Adipose tissue (tissue), 3 donors: ENCODE measurements around the gene SPRR2B. TPM values are rescaled to one million over a fixed set of nuclear protein-coding genes. Genes with fewer than 3 reads are reported as not detected.
"Not testable (repeated sequence)": the region's sequence is repeated elsewhere in the genome, so short reads cannot be mapped to it uniquely, and the experiment has no call there.

ENCODE experiments used
- H3K27ac ChIP-seq: one replicate; pipeline ENCODE4 v1.5.1; 2013; ENCODE audit warnings: low read depth, low read length
- WGBS, 3 donors: extraction: QIAGEN DNeasy Blood & Tissue Kit; methylation state at CpG; one replicate each; pipeline ENCODE4 v1.1.7; 2013; 5-methylcytosine and 5-hydroxymethylcytosine counted together
- polyA plus RNA-seq, 3 donors: library from polyadenylated mRNA; stranded (reverse); fragments of 200-250 nt; gene quantifications; one replicate each; pipeline ENCODE4 v1.2.3, GENCODE V29; 2013
- donor health status: healthy with polysubstance abuse.
- donor health status: Bipolar disorder and iron deficiency.
- donor health status: healthy.

Gene SPRR2B
- 1 to 10 TPM in 1 of 3 donors, not detected in 2; 1.1 TPM for polyA plus RNA-seq

DNA sequence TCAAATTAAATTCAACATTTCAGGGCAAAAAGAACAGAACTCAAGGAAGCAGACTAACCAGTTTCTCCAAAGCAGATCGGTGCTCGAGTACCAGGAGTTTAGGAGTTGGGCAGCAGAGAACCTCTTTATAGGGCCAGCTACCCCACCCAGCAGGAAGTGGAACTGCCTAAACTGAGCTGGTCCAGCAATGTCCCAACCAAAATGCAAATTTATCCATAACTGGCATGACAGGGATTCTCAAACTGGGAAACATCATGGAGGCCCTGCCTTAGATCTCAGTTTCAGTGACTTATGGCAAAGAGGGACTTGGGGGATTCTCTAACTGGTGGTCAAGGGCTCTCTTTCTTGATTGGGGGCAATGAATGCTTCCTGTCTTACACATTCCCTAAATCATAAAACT is at the start of gene SPRR2B:
Gene SPRR2B (minus strand): TSS at position 101 of the 400 bp plus-strand sequence. CDS start 772 bp downstream, outside the sequence.
- no peak within 1 kb of the TSS for H3K27ac ChIP-seq
- WGBS, 3 donors, result 40 to 88% (median 68%) methylated on average over 2 of the region's 2 CpGs

- H3K27ac ChIP-seq, result no peak overlapping the region
Measured at GRCh38 chr1:153120945-153121344, 49.5 kb upstream of the SPRR2B start.

- H3K27ac ChIP-seq, result no peak overlapping the region
- 24 to 55% (median 42%) methylated on average over 3 of the region's 3 CpGs for WGBS, 3 donors
Measured at GRCh38 chr1:153119491-153119971, 48.1 kb upstream of the SPRR2B start.

GRCh38 chr1:153115264-153115663 is 43.9 kb upstream of the SPRR2B start:
- not testable (repeated sequence) for H3K27ac ChIP-seq

GRCh38 chr1:153113416-153113815 is 42.0 kb upstream of the SPRR2B start, which contains the start of gene SPRR2F:
TSS of gene SPRR2F (minus strand) at chr1:153113516. CDS start at chr1:153112733, 783 bp downstream.
- 75 to 89% (median 85%) methylated on average over 3 of the region's 3 CpGs for WGBS, 3 donors
- no peak within 1 kb of the TSS for H3K27ac ChIP-seq

- H3K27ac ChIP-seq, result not testable (repeated sequence)
- WGBS, 3 donors, result 63 to 69% (median 63%) methylated on average over 5 of the region's 5 CpGs
Measured at GRCh38 chr1:153112454-153112853, 41.0 kb upstream of the SPRR2B start.

GRCh38 chr1:153100245-153100644 is 28.8 kb upstream of the SPRR2B start:
- H3K27ac ChIP-seq, result no peak overlapping the region
- 87 to 95% (median 90%) methylated on average over 5 of the region's 5 CpGs for WGBS, 3 donors

GRCh38 chr1:153099461-153100045 is 28.1 kb upstream of the SPRR2B start:
- WGBS, 3 donors, result 91 to 93% (median 93%) methylated on average over 9 of the region's 9 CpGs
- no peak overlapping the region for H3K27ac ChIP-seq

DNA sequence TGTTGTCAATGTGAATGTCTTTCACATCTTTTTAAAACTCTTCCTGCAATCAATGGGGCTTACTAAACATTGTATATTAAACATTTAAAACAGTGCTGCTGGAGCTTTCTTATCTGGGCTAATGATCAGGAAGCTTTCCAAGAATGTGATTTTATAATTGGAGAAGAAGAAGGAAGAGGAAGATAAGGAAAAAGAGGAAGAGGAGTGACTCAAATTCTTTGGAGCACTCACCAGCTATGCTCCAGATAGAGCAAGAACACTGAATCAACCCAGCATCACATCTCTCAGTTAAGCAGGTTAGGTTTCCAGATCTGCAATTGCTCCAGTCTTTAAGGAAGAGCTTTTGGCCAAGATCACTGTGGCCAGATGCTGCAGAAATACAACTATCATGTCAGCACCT is 24.4 kb upstream of the SPRR2B start:
- H3K27ac ChIP-seq, result no peak overlapping the region

DNA sequence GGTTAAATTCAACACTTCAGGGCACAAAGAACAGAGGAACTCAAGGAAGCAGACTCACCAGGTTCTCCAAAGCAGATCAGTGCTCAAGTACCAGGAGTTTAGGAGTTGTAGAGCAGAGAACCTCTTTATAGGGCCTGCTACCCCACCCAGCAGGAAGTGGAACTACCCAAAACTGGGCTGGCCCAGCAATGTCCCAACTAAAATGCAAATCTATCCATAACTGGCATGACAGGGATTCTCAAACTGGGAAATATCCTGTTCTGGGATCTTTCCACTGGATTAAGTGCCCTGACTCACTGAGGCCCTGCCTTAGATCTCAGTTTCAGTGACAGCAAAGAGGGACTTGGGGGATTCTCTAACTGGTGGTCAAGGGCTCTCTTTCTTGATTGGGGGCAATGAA is 23.0 kb upstream of the SPRR2B start, which contains the start of gene SPRR2E:
Gene SPRR2E (minus strand): TSS at position 101 of the 400 bp plus-strand sequence. CDS start 775 bp downstream, outside the sequence.
- no peak within 1 kb of the TSS for H3K27ac ChIP-seq

DNA sequence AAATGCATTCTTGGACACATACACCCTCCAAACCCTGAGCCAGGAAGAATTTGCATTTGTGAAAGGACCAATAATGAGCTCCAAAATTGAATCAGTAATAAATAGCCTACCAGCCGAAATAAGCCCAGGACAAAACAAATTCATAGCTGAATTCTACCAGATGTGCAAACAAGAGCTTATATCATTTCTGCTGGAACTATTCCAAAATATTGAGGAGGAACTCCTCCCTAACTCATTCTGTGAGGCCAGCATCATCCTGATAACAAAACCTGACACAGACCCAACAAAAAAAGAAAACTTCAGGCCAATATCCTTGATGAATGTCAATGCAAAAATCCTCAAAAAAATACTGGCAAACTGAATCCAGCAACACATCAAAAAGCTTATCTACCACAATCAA is 16.2 kb upstream of the SPRR2B start:
- 45 to 70% (median 63%) methylated on average over 1 of the region's 1 CpG for WGBS, 3 donors
- H3K27ac ChIP-seq, result no peak overlapping the region

- no peak overlapping the region for H3K27ac ChIP-seq
- WGBS, 3 donors, result 86 to 91% (median 86%) methylated on average over 3 of the region's 3 CpGs
Measured at GRCh38 chr1:153081736-153082135, 10.3 kb upstream of the SPRR2B start.

DNA sequence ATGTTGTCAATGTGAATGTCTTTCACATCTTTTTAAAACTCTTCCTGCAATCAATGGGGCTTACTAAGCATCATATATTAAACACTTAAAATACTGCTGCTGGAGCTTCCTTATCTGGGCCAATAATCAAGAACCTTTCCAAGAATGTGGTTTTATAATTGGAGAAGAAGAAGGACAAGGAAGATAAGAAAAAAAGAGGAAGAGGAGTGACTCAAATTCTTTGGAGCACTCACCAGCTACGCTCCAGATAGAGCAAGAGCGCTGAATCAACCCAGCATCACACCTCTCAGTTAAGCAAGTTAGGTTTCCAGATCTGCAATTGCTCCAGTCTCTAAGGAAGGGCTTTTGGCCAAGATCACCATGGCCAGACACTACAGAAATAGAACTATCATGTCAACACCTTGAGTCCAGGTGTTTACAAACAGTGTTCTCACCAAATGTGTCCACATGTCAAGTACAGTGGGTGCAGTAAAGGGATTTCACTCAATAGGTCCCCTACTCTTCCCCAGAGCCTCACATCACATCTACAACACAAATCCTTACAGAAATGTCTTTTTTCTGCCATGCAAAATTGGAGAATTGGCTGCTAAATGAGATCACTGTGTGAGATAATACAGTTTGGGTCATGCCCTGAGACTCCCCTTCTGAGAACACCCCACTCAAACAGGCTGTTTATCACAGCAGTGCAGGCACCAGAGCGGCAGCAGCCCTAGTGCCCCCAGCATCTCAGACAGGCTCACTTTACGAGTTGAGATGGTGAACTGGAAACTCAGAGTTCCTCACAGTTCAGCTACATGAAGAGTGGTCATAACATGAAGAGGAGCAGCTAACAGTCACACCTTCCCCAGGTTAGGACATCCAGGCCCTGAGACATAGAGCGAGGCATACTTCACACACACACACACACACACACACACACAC is 1.7 kb upstream of the SPRR2B start:
- 72 to 81% (median 79%) methylated on average over 5 of the region's 5 CpGs for WGBS, 3 donors

GRCh38 chr1:153070243-153070642 is 1.2 kb downstream of the SPRR2B start:
- 65 to 85% (median 67%) methylated on average over 2 of the region's 2 CpGs for whole genome bisulfite sequencing, 3 donors
- no peak overlapping the region for H3K27ac ChIP-seq

More for the DNA sequence above, 1.7 kb upstream of the SPRR2B start:
- no peak overlapping the region for H3K27ac ChIP-seq

GRCh38 chr1:153058826-153059784 is 12.3 kb downstream of the SPRR2B start:
- H3K27ac ChIP-seq, result no peak overlapping the region
- WGBS, 3 donors, result 66 to 73% (median 68%) methylated on average over 6 of the region's 6 CpGs

DNA sequence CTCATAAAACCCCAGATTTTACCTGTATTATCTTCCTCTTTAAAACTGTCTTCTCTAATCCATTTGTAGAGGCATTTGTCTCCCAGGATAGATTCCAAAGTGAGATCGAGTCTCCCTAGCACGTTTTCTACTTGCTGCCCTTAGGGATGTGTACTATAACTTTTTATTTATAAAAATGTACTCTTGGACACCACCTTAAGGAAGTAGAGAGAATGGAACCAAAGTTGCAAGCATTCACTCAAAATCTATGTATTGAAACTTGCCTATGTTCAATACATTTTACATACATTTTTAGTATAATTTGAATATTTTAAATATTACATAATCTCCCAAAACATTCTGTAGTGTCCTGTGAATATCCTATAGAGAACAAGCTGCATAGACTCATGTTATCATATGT is 13.3 kb downstream of the SPRR2B start:
- 64 to 73% (median 67%) methylated on average over 2 of the region's 2 CpGs for WGBS, 3 donors
- no peak overlapping the region for H3K27ac ChIP-seq

- no peak within 1 kb of the TSS for H3K27ac ChIP-seq
- 64 to 76% (median 65%) methylated on average over 2 of the region's 2 CpGs for WGBS, 3 donors
Measured at GRCh38 chr1:153057375-153057774, 14.0 kb downstream of the SPRR2B start, which contains the start of gene SPRR2A. TSS of gene SPRR2A (minus strand) at chr1:153057512. CDS start at chr1:153056735, 777 bp downstream.

DNA sequence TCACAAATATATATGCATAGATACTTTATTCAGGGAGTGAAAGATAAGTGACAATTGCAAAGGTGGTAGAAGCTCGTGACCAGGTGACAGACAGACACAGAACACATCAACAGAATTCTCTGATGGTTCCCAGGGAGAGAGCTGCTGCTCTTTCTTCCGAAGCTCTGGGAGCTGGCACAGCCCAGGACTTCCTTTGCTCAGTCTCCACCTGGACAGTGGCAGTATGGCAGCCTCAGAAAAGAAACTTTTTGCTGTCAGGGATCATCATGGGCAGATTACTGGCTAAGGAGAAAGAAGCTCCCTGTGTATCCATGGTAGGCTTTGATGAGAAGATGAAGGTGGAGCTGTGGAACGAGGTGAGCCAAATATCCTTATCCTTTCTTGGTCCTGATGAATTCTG is 15.3 kb downstream of the SPRR2B start:
- WGBS, 3 donors, result 46 to 62% (median 58%) methylated on average over 3 of the region's 3 CpGs
- not testable (repeated sequence) for H3K27ac ChIP-seq
